Measurements from ENCODE around the gene C18orf54. TPM values are rescaled to one million over a fixed set of nuclear protein-coding genes. Genes with fewer than 3 reads are reported as not detected.
"Not testable (repeated sequence)": the region's sequence is repeated elsewhere in the genome, so short reads cannot be mapped to it uniquely, and the experiment has no call there.

C18orf54 gene
- total RNA-seq, 1 donor, result 0.42 TPM

GRCh38 chr18:54360406-54360805 is 2.7 kb downstream of the C18orf54 start:
- no peaks in the 10 kb centered on the region for H3K27me3 ChIP-seq (ENCODE audit: insufficient read depth, low read length)
- no peak overlapping the region for H3K4me3 ChIP-seq (ENCODE audit: low read length)
- peaks cover 11% of the 10 kb centered on the region for H3K4me1 ChIP-seq (ENCODE audit: insufficient read depth, low read length)
- no peaks in the 10 kb centered on the region for H3K9me3 ChIP-seq (ENCODE audit: low read depth, low read length)

GRCh38 chr18:54378057-54378456 is 20.4 kb downstream of the C18orf54 start:
- Histone ChIP-seq H3K27me3 (ENCODE audit: insufficient read depth, low read length) (no peaks in the 10 kb centered on the region), H3K9me3 (ENCODE audit: low read depth, low read length) (no peaks in the 10 kb centered on the region), H3K4me3 (ENCODE audit: low read length) (no peak overlapping the region), H3K4me1 (ENCODE audit: insufficient read depth, low read length) (no peaks in the 10 kb centered on the region)

DNA sequence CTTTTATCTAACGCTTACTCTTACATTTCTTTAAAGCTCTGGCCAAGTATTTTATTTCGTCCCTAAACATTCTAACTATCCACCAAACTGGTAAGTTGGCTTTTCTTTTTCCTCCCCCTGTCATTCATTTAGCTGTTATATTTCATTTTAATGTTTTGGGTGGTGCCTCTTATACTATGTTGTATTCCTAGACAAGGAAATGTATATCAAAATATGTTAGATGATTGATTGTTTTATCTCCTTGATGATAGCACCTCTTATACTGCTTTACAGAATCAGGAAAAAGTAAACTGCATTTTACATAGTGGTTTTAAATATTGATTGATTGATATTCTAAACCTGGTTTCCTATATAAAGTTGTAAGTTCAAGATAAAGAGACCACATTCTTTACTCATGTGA is 23.9 kb downstream of the C18orf54 start:
- no peak overlapping the region for H3K4me3 ChIP-seq (ENCODE audit: low read length)
- H3K4me1 ChIP-seq (ENCODE audit: insufficient read depth, low read length), result no peaks in the 10 kb centered on the region
- no peaks in the 10 kb centered on the region for H3K27me3 ChIP-seq (ENCODE audit: insufficient read depth, low read length)
- H3K9me3 ChIP-seq (ENCODE audit: low read depth, low read length), result no peaks in the 10 kb centered on the region

DNA sequence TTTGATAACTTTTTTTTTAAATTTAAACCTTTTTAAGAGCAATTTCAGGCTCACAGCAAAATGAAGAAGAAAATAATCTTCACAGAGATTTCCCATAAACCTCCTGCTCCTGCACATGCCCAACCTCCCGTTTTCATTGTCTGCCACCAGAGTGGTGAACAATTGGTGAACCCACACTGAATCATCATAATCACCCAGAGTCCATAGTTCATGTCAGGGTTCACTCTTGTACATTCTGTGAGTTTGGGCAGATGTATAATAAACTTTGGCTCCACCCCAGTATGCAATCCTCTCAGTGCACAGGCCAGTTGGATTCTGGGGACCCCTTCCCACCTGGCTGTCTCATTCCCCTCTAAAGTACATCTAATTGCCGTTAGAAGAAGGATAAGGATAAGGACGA is 24.4 kb downstream of the C18orf54 start:
- Histone ChIP-seq H3K27me3 (ENCODE audit: insufficient read depth, low read length) (no peaks in the 10 kb centered on the region), H3K4me1 (ENCODE audit: insufficient read depth, low read length) (no peaks in the 10 kb centered on the region), H3K4me3 (ENCODE audit: low read length) (no peak overlapping the region), H3K9me3 (ENCODE audit: low read depth, low read length) (no peaks in the 10 kb centered on the region)

DNA sequence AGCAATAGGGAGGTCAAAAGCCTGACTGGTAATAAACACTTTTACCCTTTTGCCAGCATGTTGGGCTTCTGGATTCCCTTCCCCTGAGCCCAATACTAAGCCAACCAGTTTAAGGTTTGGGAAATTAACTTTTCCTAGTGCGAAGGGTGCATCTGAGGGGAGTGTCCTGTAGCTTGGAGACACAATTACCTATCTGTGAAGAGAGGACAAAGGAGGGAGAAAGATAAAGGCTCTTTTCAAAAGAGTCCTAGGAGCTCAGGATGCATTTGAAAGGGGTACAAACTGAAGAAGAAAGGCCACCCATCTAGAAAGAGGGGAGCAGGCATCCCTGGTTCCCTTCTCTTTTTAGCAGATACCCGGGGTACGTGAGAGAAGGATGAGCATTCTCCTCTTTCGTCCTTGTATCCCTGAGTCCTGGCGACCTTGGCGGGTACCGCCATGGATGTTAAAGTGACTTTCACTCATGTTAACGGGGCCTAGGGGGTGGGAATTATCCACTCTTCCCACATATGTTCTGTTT is 25.1 kb downstream of the C18orf54 start:
- Histone ChIP-seq H3K4me1 (ENCODE audit: insufficient read depth, low read length) (peaks cover 2% of the 10 kb centered on the region), H3K4me3 (ENCODE audit: low read length) (no peak overlapping the region), H3K27me3 (ENCODE audit: insufficient read depth, low read length) (no peaks in the 10 kb centered on the region), H3K9me3 (ENCODE audit: low read depth, low read length) (no peaks in the 10 kb centered on the region)

- Histone ChIP-seq H3K4me1 (ENCODE audit: insufficient read depth, low read length) (peaks cover 19% of the 10 kb centered on the region), H3K9me3 (ENCODE audit: low read depth, low read length) (no peaks in the 10 kb centered on the region), H3K4me3 (ENCODE audit: low read length) (no peak overlapping the region), H3K27me3 (ENCODE audit: insufficient read depth, low read length) (no peaks in the 10 kb centered on the region)
Measured at GRCh38 chr18:54386043-54386442, 28.3 kb downstream of the C18orf54 start.

GRCh38 chr18:54386800-54387495 is 29.2 kb downstream of the C18orf54 start:
- peaks cover 19% of the 10 kb centered on the region for H3K4me1 ChIP-seq (ENCODE audit: insufficient read depth, low read length)
- not testable (repeated sequence) for H3K4me3 ChIP-seq (ENCODE audit: low read length); H3K27me3 ChIP-seq (ENCODE audit: insufficient read depth, low read length); H3K9me3 ChIP-seq (ENCODE audit: low read depth, low read length)

- Histone ChIP-seq H3K4me1 (ENCODE audit: insufficient read depth, low read length) (peaks cover 19% of the 10 kb centered on the region), H3K4me3 (ENCODE audit: low read length) (no peak overlapping the region), H3K27me3 (ENCODE audit: insufficient read depth, low read length) (no peaks in the 10 kb centered on the region), H3K9me3 (ENCODE audit: low read depth, low read length) (no peaks in the 10 kb centered on the region)
Measured at GRCh38 chr18:54387631-54388030, 29.9 kb downstream of the C18orf54 start.

- no peaks in the 10 kb centered on the region for H3K27me3 ChIP-seq (ENCODE audit: insufficient read depth, low read length)
- no peak overlapping the region for H3K4me3 ChIP-seq (ENCODE audit: low read length)
- H3K9me3 ChIP-seq (ENCODE audit: low read depth, low read length), result no peaks in the 10 kb centered on the region
- peaks cover 19% of the 10 kb centered on the region for H3K4me1 ChIP-seq (ENCODE audit: insufficient read depth, low read length)
Measured at GRCh38 chr18:54388203-54389142, 30.8 kb downstream of the C18orf54 start.

DNA sequence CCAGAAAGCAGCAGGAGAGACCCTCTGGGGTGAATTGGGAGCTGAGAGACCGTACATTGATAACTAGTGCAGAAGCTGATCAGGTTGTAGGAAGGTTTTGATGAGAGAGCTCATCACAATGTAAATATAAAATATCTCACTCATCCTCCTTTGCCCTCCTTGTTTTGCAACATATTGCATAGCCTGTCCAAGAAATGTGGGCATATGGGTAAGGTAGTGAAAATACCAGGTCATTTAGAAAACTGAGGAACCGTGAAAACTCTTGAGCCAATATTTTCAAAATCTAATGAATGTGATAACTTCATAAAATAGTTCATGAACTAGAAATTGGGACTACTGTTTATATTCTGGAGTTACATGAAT is 31.4 kb downstream of the C18orf54 start:
- Histone ChIP-seq H3K27me3 (ENCODE audit: insufficient read depth, low read length) (no peaks in the 10 kb centered on the region), H3K4me1 (ENCODE audit: insufficient read depth, low read length) (peaks cover 19% of the 10 kb centered on the region), H3K4me3 (ENCODE audit: low read length) (no peak overlapping the region), H3K9me3 (ENCODE audit: low read depth, low read length) (no peaks in the 10 kb centered on the region)

DNA sequence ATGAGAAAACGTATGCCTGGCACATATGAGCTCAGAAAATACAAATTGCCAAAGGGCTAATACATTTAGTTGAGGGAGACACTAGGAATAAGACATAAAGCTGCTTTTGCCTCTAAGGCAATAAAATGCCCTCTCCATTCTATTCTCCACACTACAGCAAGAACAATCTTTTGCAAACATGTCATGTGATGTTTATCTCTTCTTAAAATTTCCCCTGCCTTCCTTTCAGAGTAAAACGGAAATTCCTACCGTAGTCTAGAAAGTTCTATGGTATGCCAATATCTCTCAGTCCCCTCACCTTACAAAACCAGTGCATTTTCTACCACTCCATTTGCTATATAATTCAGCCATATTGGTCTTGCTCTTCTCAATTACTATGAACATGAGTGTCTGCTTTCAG is 33.1 kb downstream of the C18orf54 start:
- Histone ChIP-seq H3K27me3 (ENCODE audit: insufficient read depth, low read length) (no peaks in the 10 kb centered on the region), H3K4me3 (ENCODE audit: low read length) (no peak overlapping the region), H3K4me1 (ENCODE audit: insufficient read depth, low read length) (peaks cover 19% of the 10 kb centered on the region), H3K9me3 (ENCODE audit: low read depth, low read length) (no peaks in the 10 kb centered on the region)

DNA sequence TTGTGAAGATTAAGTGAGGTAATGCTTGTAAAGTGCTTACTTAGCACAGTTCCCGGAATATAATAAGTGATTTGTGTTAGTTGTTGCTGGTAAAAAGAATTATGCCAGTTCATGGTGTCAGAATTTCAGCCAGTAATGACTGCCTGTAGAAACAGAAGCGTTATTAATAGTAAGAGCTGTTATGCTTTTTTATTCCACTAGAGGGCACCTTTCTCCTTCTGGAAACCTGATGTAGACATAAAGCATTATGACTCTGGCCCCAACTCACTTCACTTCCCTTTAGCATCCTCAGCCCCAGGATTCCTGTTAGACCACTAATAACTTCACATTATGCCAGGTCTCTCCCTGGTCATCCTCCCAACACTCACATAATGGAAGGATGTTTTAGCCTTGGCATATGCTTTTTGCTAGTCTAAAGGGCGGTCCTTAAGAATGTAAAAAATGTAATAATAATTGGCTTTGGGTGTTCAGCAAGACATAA is 34.9 kb downstream of the C18orf54 start:
- H3K9me3 ChIP-seq (ENCODE audit: low read depth, low read length), result no peaks in the 10 kb centered on the region
- no peak overlapping the region for H3K4me3 ChIP-seq (ENCODE audit: low read length)
- H3K27me3 ChIP-seq (ENCODE audit: insufficient read depth, low read length), result no peaks in the 10 kb centered on the region
- peaks cover 19% of the 10 kb centered on the region for H3K4me1 ChIP-seq (ENCODE audit: insufficient read depth, low read length)

- Histone ChIP-seq H3K9me3 (ENCODE audit: low read depth, low read length) (no peaks in the 10 kb centered on the region), H3K27me3 (ENCODE audit: insufficient read depth, low read length) (no peaks in the 10 kb centered on the region), H3K4me3 (ENCODE audit: low read length) (no peak overlapping the region)
Measured at GRCh38 chr18:54393648-54394294, 36.1 kb downstream of the C18orf54 start.

GRCh38 chr18:54396760-54397159 is 39.1 kb downstream of the C18orf54 start:
- Histone ChIP-seq H3K27me3 (ENCODE audit: insufficient read depth, low read length) (no peaks in the 10 kb centered on the region), H3K9me3 (ENCODE audit: low read depth, low read length) (no peaks in the 10 kb centered on the region), H3K4me1 (ENCODE audit: insufficient read depth, low read length) (no peaks in the 10 kb centered on the region), H3K4me3 (ENCODE audit: low read length) (no peak overlapping the region)

More at GRCh38 chr18:54393648-54394294, 36.1 kb downstream of the C18orf54 start:
- peaks cover 7% of the 10 kb centered on the region for H3K4me1 ChIP-seq (ENCODE audit: insufficient read depth, low read length)

GRCh38 chr18:54405290-54405689 is 47.6 kb downstream of the C18orf54 start:
- Histone ChIP-seq H3K9me3 (ENCODE audit: low read depth, low read length) (no peaks in the 10 kb centered on the region), H3K4me1 (ENCODE audit: insufficient read depth, low read length) (no peaks in the 10 kb centered on the region), H3K4me3 (ENCODE audit: low read length) (no peak overlapping the region), H3K27me3 (ENCODE audit: insufficient read depth, low read length) (peaks cover 5% of the 10 kb centered on the region)
